Neural cell (in vitro differentiated cells): ENCODE results near the gene ZMYND10. TPM values are rescaled to one million over a fixed set of nuclear protein-coding genes. Genes with fewer than 3 reads are reported as not detected.

Experiments used
- H2AFZ ChIP-seq: fragments of 200-600, 300-800 bp; sonication (generic), shearing (Covaris generic); 2 replicates; pipeline ENCODE4 v1.6.0; 2014; ENCODE audit warnings: low read depth, mild to moderate bottlenecking, antibody characterized with exemption, low read length, moderate library complexity
- H3F3A ChIP-seq: fragments of 200-600 bp; shearing (Covaris generic); 2 replicates; pipeline ENCODE4 v1.6.1; 2016; ENCODE audit warnings: mild to moderate bottlenecking, moderate library complexity, mixed read lengths, antibody characterized with exemption, low read length; ENCODE audit not compliant: insufficient read depth, poor library complexity, severe bottlenecking
- H3K27ac ChIP-seq: fragments of 200-600, 300-800 bp; sonication (generic), shearing (Covaris generic); 2 replicates; pipeline ENCODE4 v1.5.1; 2014; ENCODE audit warnings: mild to moderate bottlenecking, low read length, moderate library complexity
- H3K27me3 ChIP-seq: fragments of 300-800, 200-600 bp; sonication (generic), shearing (Covaris generic); 2 replicates; pipeline ENCODE4 v1.6.0; 2014; ENCODE audit warnings: mild to moderate bottlenecking, low read depth, low read length, moderate library complexity; ENCODE audit not compliant: insufficient read depth
- H3K36me3 ChIP-seq: fragments of 300-800, 200-600 bp; sonication (generic), shearing (Covaris generic); 2 replicates; pipeline ENCODE4 v1.5.1; 2014; ENCODE audit warnings: mild to moderate bottlenecking, antibody characterized with exemption, low read length, moderate library complexity; ENCODE audit not compliant: insufficient read depth
- H3K4me2 ChIP-seq: fragments of 300-800, 200-600 bp; sonication (generic), shearing (Covaris generic); 2 replicates; pipeline ENCODE4 v1.6.0; 2014; ENCODE audit warnings: mild to moderate bottlenecking, low read length
- H3K4me3 ChIP-seq: fragments of 300-800, 200-600 bp; sonication (generic), shearing (Covaris generic); 2 replicates; pipeline ENCODE4 v1.5.1; 2014; ENCODE audit warnings: mild to moderate bottlenecking, low read length, moderate library complexity
- H3K79me2 ChIP-seq: fragments of 200-600 bp; shearing (Covaris generic); replicated peaks from 2 replicates; pipeline ENCODE4 v1.6.0; 2014; ENCODE audit warnings: mild to moderate bottlenecking, low read length, moderate library complexity; ENCODE audit not compliant: insufficient read depth
- H3K9ac ChIP-seq: fragments of 300-800, 200-600 bp; sonication (generic), shearing (Covaris generic); 2 replicates; pipeline ENCODE4 v1.6.1; 2016; ENCODE audit warnings: mild to moderate bottlenecking, low read length, mixed read lengths
- H3K9me2 ChIP-seq: fragments of 200-600 bp; shearing (Covaris generic); 2 replicates; pipeline ENCODE4 v1.6.1; 2016; ENCODE audit warnings: mild to moderate bottlenecking, low read length, mixed read lengths; ENCODE audit not compliant: insufficient read depth
- H3K9me3 ChIP-seq: fragments of 200-600, 300-800 bp; sonication (generic), shearing (Covaris generic); 2 replicates; pipeline ENCODE4 v1.6.1; 2016; ENCODE audit warnings: mild to moderate bottlenecking, mixed run types, low read length, moderate library complexity, mixed read lengths
- H4K20me1 ChIP-seq: fragments of 200-600 bp; shearing (Covaris generic); 2 replicates; pipeline ENCODE4 v1.6.1; 2016; ENCODE audit warnings: mild to moderate bottlenecking, mixed run types; ENCODE audit not compliant: insufficient read depth
- EP300 ChIP-seq: fragments of 450-650 bp; conservative IDR thresholded peaks from 2 replicates; pipeline ENCODE4 v1.6.1; 2014; ENCODE audit warnings: antibody characterized with exemption, mild to moderate bottlenecking, moderate library complexity; ENCODE audit not compliant: poor library complexity, severe bottlenecking
- EZH2 ChIP-seq: fragments of 200-600, 300-800 bp; shearing (Covaris generic), sonication (generic); IDR thresholded peaks from 2 replicates; pipeline ENCODE4 v1.6.1; 2014; ENCODE audit warnings: antibody characterized with exemption, low read length, borderline replicate concordance, mild to moderate bottlenecking; ENCODE audit not compliant: insufficient read depth, poor library complexity, severe bottlenecking
- MXI1 ChIP-seq: fragments of 450-650 bp; conservative IDR thresholded peaks from 2 replicates; pipeline ENCODE4 v1.6.1; 2014; ENCODE audit warnings: antibody characterized with exemption, mild to moderate bottlenecking; ENCODE audit not compliant: poor library complexity, severe bottlenecking
- POLR2AphosphoS5 ChIP-seq: IDR thresholded peaks from 2 replicates; pipeline ENCODE4 v1.6.1; 2012
- RAD21 ChIP-seq: fragments of 450-650 bp; conservative IDR thresholded peaks from 2 replicates; pipeline ENCODE4 v1.6.1; 2014; ENCODE audit warnings: antibody characterized with exemption, mild to moderate bottlenecking, moderate library complexity
- SMC3 ChIP-seq: fragments of 450-650 bp; conservative IDR thresholded peaks from 2 replicates; pipeline ENCODE4 v1.6.1; 2014; ENCODE audit warnings: antibody characterized with exemption, mild to moderate bottlenecking, moderate library complexity; ENCODE audit not compliant: poor library complexity
- TAF1 ChIP-seq: IDR thresholded peaks from 2 replicates; pipeline ENCODE4 v1.6.1; 2012; ENCODE audit warnings: low read depth
- polyA plus RNA-seq: library from polyadenylated mRNA; depleted of rRNA; stranded (reverse); fragments of >200 nt; gene quantifications from 2 replicates; pipeline ENCODE4 v1.2.3, GENCODE V29; 2014
- TF ChIP-seq, protein P1 (sequence below): fragments of 450-650 bp; IDR thresholded peaks from 2 replicates; pipeline ENCODE4 v1.5.1; 2014; ENCODE audit warnings: antibody characterized with exemption, mild to moderate bottlenecking, moderate library complexity; ENCODE audit not compliant: poor library complexity, severe bottlenecking
- TF ChIP-seq, protein P2 (sequence below): IDR thresholded peaks from 2 replicates; pipeline ENCODE4 v1.6.1; 2012; ENCODE audit warnings: borderline replicate concordance

Gene ZMYND10
- polyA plus RNA-seq, 1 donor from 2014 or later: 5.2 TPM

DNA sequence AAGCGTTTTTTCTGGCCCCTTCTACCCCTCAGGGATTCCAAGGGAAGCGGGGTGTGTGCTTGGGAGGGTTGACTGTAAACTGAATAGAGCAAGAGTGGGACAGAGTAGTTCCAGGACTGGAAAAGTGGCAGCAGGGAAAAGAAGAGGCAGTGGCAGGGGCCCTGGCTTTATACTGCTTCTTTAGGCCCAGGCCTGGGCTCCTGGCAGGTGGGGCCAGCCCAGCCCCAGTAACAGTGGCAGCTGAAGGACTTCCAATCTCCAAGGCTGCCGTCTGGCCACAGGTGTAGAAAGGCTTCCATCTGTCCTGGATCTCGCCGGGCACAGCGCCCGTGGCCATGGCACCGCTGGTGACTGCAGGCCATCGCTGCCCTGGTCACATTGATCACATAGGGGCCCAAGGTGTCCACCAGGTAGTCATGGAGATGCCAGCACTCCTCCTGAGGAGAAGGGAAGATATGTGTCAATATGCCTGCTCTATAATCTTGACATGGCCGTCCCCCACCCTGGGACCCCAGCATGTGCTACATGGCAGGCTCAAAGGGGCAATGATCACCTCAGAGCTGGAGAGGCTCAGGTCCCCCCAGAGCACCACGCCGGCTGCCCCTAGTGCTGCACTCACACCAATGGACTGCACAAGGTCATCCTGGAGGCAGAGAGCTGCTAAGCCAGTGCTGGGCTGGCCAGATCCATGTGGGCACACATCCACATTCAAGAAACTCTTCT is 52.3 kb downstream of the ZMYND10 start:
- Histone ChIP-seq H3K9ac (peak overlapping the region; percentile 47), H3K4me2 (peak overlapping the region; percentile 64)

DNA sequence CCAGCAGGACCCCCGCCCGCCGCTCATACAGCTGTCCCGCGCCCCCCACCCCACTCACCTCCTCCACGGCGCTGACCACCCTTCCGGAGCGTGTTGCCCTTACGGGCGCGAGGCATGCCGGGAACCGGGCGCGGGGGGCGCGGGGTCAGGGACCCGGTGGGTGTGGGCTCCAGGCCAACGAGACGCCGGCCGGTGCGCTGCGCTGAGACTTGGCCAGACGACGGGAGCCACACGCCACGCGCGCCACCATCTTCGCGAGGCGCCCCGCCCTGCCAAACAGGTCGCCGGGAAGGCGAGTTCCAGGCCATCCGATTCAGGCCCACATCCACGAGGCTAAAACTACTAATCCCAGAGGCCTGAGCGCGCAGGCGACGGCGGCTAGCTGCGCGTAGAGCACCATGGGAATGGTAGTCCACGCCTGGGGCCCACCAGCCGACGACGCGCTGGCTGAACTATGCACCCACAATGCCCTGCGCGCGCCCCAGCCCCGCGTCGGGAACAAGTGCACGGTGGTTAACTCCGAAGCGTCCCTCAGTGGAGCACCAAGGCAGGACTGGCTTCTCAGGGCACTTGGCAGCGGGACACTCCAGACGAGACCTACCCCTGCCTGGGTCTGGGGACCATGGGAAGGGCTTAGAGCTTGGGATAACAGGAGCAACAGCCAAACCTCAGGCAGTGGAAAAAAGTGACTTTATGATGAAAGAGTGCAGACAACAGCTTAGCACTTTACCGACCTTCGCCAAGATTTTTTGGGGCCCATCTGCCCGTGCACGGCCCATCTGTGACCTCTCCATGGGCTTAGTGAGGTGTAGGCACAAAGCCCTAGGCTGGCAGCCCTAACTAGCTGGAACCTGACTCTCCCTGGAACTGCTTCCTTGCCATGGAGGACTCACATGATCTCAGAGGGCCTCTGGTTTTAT is 53.1 kb downstream of the ZMYND10 start, which contains the start of gene IFRD2:
IFRD2 (minus strand) TSS at position 271 of the 920 bp plus-strand sequence; CDS start at position 116, 155 bp downstream.
- Histone ChIP-seq H3K4me3 (peak within 1 kb of the TSS; percentile 96), H3K4me2 (peak within 1 kb of the TSS; percentile 99), H2AFZ (peak within 1 kb of the TSS; percentile 42), H3K27me3 (no peaks in the 10 kb centered on the region), H4K20me1 (no peaks in the 10 kb centered on the region), H3K9me3 (no peaks in the 10 kb centered on the region), H3K79me2 (peaks cover 6% of the 10 kb centered on the region), H3F3A (no peaks in the 10 kb centered on the region), H3K9me2 (no peaks in the 10 kb centered on the region), H3K9ac (peak within 1 kb of the TSS; percentile 62), H3K36me3 (no peaks in the 10 kb centered on the region), H3K27ac (peak within 1 kb of the TSS; percentile 33)
- TF ChIP-seq EZH2: no peak
- TF ChIP-seq, protein P1, sequence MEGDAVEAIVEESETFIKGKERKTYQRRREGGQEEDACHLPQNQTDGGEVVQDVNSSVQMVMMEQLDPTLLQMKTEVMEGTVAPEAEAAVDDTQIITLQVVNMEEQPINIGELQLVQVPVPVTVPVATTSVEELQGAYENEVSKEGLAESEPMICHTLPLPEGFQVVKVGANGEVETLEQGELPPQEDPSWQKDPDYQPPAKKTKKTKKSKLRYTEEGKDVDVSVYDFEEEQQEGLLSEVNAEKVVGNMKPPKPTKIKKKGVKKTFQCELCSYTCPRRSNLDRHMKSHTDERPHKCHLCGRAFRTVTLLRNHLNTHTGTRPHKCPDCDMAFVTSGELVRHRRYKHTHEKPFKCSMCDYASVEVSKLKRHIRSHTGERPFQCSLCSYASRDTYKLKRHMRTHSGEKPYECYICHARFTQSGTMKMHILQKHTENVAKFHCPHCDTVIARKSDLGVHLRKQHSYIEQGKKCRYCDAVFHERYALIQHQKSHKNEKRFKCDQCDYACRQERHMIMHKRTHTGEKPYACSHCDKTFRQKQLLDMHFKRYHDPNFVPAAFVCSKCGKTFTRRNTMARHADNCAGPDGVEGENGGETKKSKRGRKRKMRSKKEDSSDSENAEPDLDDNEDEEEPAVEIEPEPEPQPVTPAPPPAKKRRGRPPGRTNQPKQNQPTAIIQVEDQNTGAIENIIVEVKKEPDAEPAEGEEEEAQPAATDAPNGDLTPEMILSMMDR: peak; percentile 52
- peak; percentile 25 for TF ChIP-seq SMC3
- peak; percentile 25 for TF ChIP-seq TAF1
- TF ChIP-seq RAD21: peak; percentile 9
- TF ChIP-seq POLR2AphosphoS5: no peak
- TF ChIP-seq EP300: peak; percentile 45

More for the DNA sequence above, 52.3 kb downstream of the ZMYND10 start:
- H4K20me1 ChIP-seq: no peaks in the 10 kb centered on the region
- H3K27ac ChIP-seq: no peak overlapping the region
- no peaks in the 10 kb centered on the region for H3K9me3 ChIP-seq
- peak overlapping the region; percentile 24 for H2AFZ ChIP-seq
- H3K4me3 ChIP-seq: peak overlapping the region; percentile 96
- no peaks in the 10 kb centered on the region for H3K27me3 ChIP-seq
- H3K79me2 ChIP-seq: peaks cover 6% of the 10 kb centered on the region
- H3K36me3 ChIP-seq: no peaks in the 10 kb centered on the region
- TF ChIP-seq RAD21 (no peak), TAF1 (no peak), POLR2AphosphoS5 (no peak), EP300 (no peak), MXI1 (no peak), SMC3 (no peak), EZH2 (no peak)
- TF ChIP-seq, protein P2, sequence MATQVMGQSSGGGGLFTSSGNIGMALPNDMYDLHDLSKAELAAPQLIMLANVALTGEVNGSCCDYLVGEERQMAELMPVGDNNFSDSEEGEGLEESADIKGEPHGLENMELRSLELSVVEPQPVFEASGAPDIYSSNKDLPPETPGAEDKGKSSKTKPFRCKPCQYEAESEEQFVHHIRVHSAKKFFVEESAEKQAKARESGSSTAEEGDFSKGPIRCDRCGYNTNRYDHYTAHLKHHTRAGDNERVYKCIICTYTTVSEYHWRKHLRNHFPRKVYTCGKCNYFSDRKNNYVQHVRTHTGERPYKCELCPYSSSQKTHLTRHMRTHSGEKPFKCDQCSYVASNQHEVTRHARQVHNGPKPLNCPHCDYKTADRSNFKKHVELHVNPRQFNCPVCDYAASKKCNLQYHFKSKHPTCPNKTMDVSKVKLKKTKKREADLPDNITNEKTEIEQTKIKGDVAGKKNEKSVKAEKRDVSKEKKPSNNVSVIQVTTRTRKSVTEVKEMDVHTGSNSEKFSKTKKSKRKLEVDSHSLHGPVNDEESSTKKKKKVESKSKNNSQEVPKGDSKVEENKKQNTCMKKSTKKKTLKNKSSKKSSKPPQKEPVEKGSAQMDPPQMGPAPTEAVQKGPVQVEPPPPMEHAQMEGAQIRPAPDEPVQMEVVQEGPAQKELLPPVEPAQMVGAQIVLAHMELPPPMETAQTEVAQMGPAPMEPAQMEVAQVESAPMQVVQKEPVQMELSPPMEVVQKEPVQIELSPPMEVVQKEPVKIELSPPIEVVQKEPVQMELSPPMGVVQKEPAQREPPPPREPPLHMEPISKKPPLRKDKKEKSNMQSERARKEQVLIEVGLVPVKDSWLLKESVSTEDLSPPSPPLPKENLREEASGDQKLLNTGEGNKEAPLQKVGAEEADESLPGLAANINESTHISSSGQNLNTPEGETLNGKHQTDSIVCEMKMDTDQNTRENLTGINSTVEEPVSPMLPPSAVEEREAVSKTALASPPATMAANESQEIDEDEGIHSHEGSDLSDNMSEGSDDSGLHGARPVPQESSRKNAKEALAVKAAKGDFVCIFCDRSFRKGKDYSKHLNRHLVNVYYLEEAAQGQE: no peak
- TF ChIP-seq, protein P1: no peak
- no peaks in the 10 kb centered on the region for H3F3A ChIP-seq
- no peaks in the 10 kb centered on the region for H3K9me2 ChIP-seq
